Activated naive CD8-positive, alpha-beta T cell treated with anti-CD3 and anti-CD28 coated beads, Interleukin-2, amount 50 U/mL, for 16 hours (primary cell): ENCODE measurements around the gene IFI44.

Source experiments
- DNase-seq: peaks from one replicate; pipeline ENCODE4 v3.0.0-alpha.2; 2020; ENCODE audit warnings: low read depth, low spot score

Gene IFI44

GRCh38 chr1:78702426-78702825 is 52.8 kb downstream of the IFI44 start:
- DNase-seq, result no peak

- DNase-seq, result no peak
Observed at GRCh38 chr1:78703806-78704205, 54.2 kb downstream of the IFI44 start.

GRCh38 chr1:78712467-78713051 is 62.9 kb downstream of the IFI44 start:
- DNase-seq, result no peak

- no peak for DNase-seq
Observed at GRCh38 chr1:78713297-78713696, 63.7 kb downstream of the IFI44 start.
